Gastrocnemius medialis (tissue), 4 donors: ENCODE measurements around the gene CMPK2. TPM values are rescaled to one million over a fixed set of nuclear protein-coding genes. Genes with fewer than 3 reads are reported as not detected.

ENCODE experiments used
- ATAC-seq, 2 donors: fragments of 150-250 bp; one replicate each; pipeline ENCODE4 v1.9.1; 2016
- DNase-seq, 2 donors: peaks; one replicate each; pipeline ENCODE4 v3.0.0-alpha.2; 2019
- H3K27ac ChIP-seq, 4 donors: fragments of 200-600 bp; sonication (generic); 1 replicate in 1 of 4; 2 replicates in 3 of 4; pipeline ENCODE4 v1.5.1; 2016 to 2018; ENCODE audit warnings: mild to moderate bottlenecking in 2 of 4, moderate library complexity in 1 of 4
- H3K27me3 ChIP-seq, 3 donors: fragments of 200-600 bp; sonication (generic) in 2 of 3; 1 replicate in 1 of 3; 2 replicates in 2 of 3; pipeline versions ENCODE4 v1.5.1 to v1.6.0; 2016 to 2019; ENCODE audit warnings: mild to moderate bottlenecking in 1 of 3, moderate library complexity in 1 of 3
- H3K36me3 ChIP-seq, 2 donors: fragments of 200-600 bp; sonication (generic) in 1 of 2; one replicate each; pipeline ENCODE4 v1.5.1; 2017 to 2018
- H3K4me1 ChIP-seq, 2 donors: fragments of 200-600 bp; sonication (generic) in 1 of 2; one replicate each; pipeline ENCODE4 v1.5.1; 2016 to 2017; ENCODE audit warnings: mild to moderate bottlenecking in 2 of 2
- H3K4me3 ChIP-seq, 4 donors: fragments of 200-600 bp; sonication (generic) in 3 of 4; 1 replicate in 1 of 4; 2 replicates in 3 of 4; pipeline ENCODE4 v1.5.1; 2016 to 2019; ENCODE audit warnings: mild to moderate bottlenecking in 2 of 4
- H3K9me3 ChIP-seq, 3 donors: fragments of 200-600 bp; sonication (generic) in 2 of 3; 1 replicate in 1 of 3; 2 replicates in 2 of 3; pipeline ENCODE4 v1.5.1; 2016 to 2019
- POLR2A ChIP-seq, 2 donors: fragments of 450-650 bp; IDR thresholded peaks; one replicate each; pipeline ENCODE4 v1.6.1; 2017; ENCODE audit warnings: antibody characterized with exemption in 2 of 2, mild to moderate bottlenecking in 2 of 2, moderate library complexity in 2 of 2
- in situ Hi-C, 4 donors: fragments of 200-750 bp; cut with MboI; loops; one replicate each; pipeline versions ENCODE4 v1.15.0 to v1.8.0; 2017; ENCODE audit warnings: low sequenced_read_pairs in 4 of 4
- intact Hi-C: fragments of 100-400 bp; cut with DNase I; formaldehyde crosslinking; loops from one replicate; pipeline ENCODE4 v1.15.1; 2023; ENCODE audit warnings: low total_unique reads
- total RNA-seq, 4 donors: library from RNA; depleted of rRNA; stranded (reverse); fragments of >200 nt; gene quantifications; one replicate each; pipeline versions ENCODE4 v1.1.0 to v1.2.3, GENCODE V29; 2016
- TF ChIP-seq, protein P1 (sequence below), 5 experiments: fragments of 450-650 bp in 3 of 5; fragments of 200-600 bp in 2 of 5; sonication (generic) in 2 of 5; IDR thresholded peaks in 4 of 5; conservative IDR thresholded peaks in 1 of 5; 1 replicate in 4 of 5; 2 replicates in 1 of 5; pipeline ENCODE4 v1.5.1; 2016 to 2019; ENCODE audit warnings: antibody characterized with exemption in 5 of 5, mild to moderate bottlenecking in 3 of 5, moderate library complexity in 3 of 5

Gene CMPK2, protein sequence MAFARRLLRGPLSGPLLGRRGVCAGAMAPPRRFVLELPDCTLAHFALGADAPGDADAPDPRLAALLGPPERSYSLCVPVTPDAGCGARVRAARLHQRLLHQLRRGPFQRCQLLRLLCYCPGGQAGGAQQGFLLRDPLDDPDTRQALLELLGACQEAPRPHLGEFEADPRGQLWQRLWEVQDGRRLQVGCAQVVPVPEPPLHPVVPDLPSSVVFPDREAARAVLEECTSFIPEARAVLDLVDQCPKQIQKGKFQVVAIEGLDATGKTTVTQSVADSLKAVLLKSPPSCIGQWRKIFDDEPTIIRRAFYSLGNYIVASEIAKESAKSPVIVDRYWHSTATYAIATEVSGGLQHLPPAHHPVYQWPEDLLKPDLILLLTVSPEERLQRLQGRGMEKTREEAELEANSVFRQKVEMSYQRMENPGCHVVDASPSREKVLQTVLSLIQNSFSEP
- total RNA-seq: 10 to 100 TPM in 1 of 4 donors, 1 to 10 TPM in 3; 2.1 to 12.2 (median 3.3) TPM

GRCh38 chr2:6865346-6866274, at the start of gene CMPK2:
CMPK2 (minus strand) TSS chr2:6865907; CDS start chr2:6865696, 211 bp downstream.
- H3K27ac ChIP-seq: peak within 1 kb of the TSS; percentile 47 to 80 (median 70)
- H3K9me3 ChIP-seq: no peaks in the 10 kb centered on the region
- H3K4me3 ChIP-seq: peak within 1 kb of the TSS; percentile 64 to 98 (median 74)
- peak in 1 of 2 donors; percentile 40 for DNase-seq
- peak; percentile 26 to 51 for TF ChIP-seq POLR2A (IDR thresholded peaks at IDR 0.05)
- TF ChIP-seq, protein P1, sequence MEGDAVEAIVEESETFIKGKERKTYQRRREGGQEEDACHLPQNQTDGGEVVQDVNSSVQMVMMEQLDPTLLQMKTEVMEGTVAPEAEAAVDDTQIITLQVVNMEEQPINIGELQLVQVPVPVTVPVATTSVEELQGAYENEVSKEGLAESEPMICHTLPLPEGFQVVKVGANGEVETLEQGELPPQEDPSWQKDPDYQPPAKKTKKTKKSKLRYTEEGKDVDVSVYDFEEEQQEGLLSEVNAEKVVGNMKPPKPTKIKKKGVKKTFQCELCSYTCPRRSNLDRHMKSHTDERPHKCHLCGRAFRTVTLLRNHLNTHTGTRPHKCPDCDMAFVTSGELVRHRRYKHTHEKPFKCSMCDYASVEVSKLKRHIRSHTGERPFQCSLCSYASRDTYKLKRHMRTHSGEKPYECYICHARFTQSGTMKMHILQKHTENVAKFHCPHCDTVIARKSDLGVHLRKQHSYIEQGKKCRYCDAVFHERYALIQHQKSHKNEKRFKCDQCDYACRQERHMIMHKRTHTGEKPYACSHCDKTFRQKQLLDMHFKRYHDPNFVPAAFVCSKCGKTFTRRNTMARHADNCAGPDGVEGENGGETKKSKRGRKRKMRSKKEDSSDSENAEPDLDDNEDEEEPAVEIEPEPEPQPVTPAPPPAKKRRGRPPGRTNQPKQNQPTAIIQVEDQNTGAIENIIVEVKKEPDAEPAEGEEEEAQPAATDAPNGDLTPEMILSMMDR (IDR thresholded peaks at IDR 0.05 in 4 of 5, conservative IDR thresholded peaks at IDR 0.05 in 1 of 5): peak in 1 of 5 experiments; percentile 38
- no peaks in the 10 kb centered on the region for H3K27me3 ChIP-seq
- H3K4me1 ChIP-seq: peaks cover 6 to 12% of the 10 kb centered on the region in 2 donors
- ATAC-seq: peak; percentile 66 to 76
- no peaks in the 10 kb centered on the region for H3K36me3 ChIP-seq
- in situ Hi-C loops: no loop called here
- intact Hi-C loops: no loop called here

GRCh38 chr2:6915399-6915798, 49.7 kb upstream of the CMPK2 start:
- peaks cover 3 to 10% of the 10 kb centered on the region in 2 donors for H3K4me1 ChIP-seq
- in situ Hi-C loops: no loop called here
- H3K9me3 ChIP-seq: no peaks in the 10 kb centered on the region
- H3K27me3 ChIP-seq: no peaks in the 10 kb centered on the region
- ATAC-seq (no peak), DNase-seq (no peak)
- no peak overlapping the region for H3K27ac ChIP-seq
- intact Hi-C loops: loop anchor here (5.0 kb wide), 1 partner anchor 127 kb away; no protein-coding TSS in a partner anchor
- TF ChIP-seq POLR2A (IDR thresholded peaks at IDR 0.05): no peak
- TF ChIP-seq, protein P1 (IDR thresholded peaks at IDR 0.05 in 4 of 5, conservative IDR thresholded peaks at IDR 0.05 in 1 of 5): no peak
- H3K36me3 ChIP-seq: no peaks in the 10 kb centered on the region
- H3K4me3 ChIP-seq: no peak overlapping the region

GRCh38 chr2:6914828-6915227, 49.1 kb upstream of the CMPK2 start:
- Histone ChIP-seq H3K9me3 (no peaks in the 10 kb centered on the region), H3K4me1 (peaks cover 1 to 10% of the 10 kb centered on the region in 2 donors), H3K27me3 (no peaks in the 10 kb centered on the region), H3K4me3 (no peak overlapping the region), H3K27ac (no peak overlapping the region), H3K36me3 (no peaks in the 10 kb centered on the region)
- in situ Hi-C loops (loop anchor here in 1 of 4 donors (5.0 kb wide), 1 partner anchor 112 kb away; no protein-coding TSS in a partner anchor), intact Hi-C loops (loop anchor here (5.0 kb wide), 1 partner anchor 127 kb away; no protein-coding TSS in a partner anchor)
- TF ChIP-seq, protein P1 (IDR thresholded peaks at IDR 0.05 in 4 of 5, conservative IDR thresholded peaks at IDR 0.05 in 1 of 5): no peak
- TF ChIP-seq POLR2A (IDR thresholded peaks at IDR 0.05): no peak
- no peak for ATAC-seq
- DNase-seq: no peak

- H3K4me3 ChIP-seq: no peak overlapping the region
- TF ChIP-seq, protein P1 (IDR thresholded peaks at IDR 0.05 in 4 of 5, conservative IDR thresholded peaks at IDR 0.05 in 1 of 5): no peak
- TF ChIP-seq POLR2A (IDR thresholded peaks at IDR 0.05): no peak
- in situ Hi-C loops (loop anchor here in 1 of 4 donors (5.0 kb wide), 1 partner anchor 114 kb away; no protein-coding TSS in a partner anchor), intact Hi-C loops (no loop called here)
- DNase-seq: no peak
- no peak for ATAC-seq
- no peaks in the 10 kb centered on the region for H3K36me3 ChIP-seq
- H3K27ac ChIP-seq: no peak overlapping the region
- H3K9me3 ChIP-seq: no peaks in the 10 kb centered on the region
- peaks cover 0 to 4% of the 10 kb centered on the region in 2 donors for H3K4me1 ChIP-seq
- H3K27me3 ChIP-seq: no peaks in the 10 kb centered on the region
Observed at GRCh38 chr2:6913415-6914157, 47.9 kb upstream of the CMPK2 start.
